RWPE2 (cell line): ENCODE results near the gene CMKLR1.

ENCODE experiments used
- ATAC-seq: fragments of 200-7000 bp; cut with Tn5 transposase; 3 replicates; pipeline ENCODE4 v1.9.1; 2021; ENCODE audit warnings: low read depth
- DNase-seq: peaks from one replicate; pipeline ENCODE4 v3.0.0-alpha.2; 2020; ENCODE audit warnings: low spot score
- H3K27ac ChIP-seq: fragments of 450-650 bp; 2 replicates; pipeline ENCODE4 v1.5.1; 2017; ENCODE audit warnings: mild to moderate bottlenecking; ENCODE audit not compliant: poor library complexity, severe bottlenecking
- H3K27me3 ChIP-seq: fragments of 250-450 bp; sonication (Bioruptor Pico); 2 replicates; pipeline ENCODE4 v1.5.1; 2021; ENCODE audit warnings: mild to moderate bottlenecking, moderate library complexity; ENCODE audit not compliant: insufficient read depth, poor library complexity, severe bottlenecking
- H3K36me3 ChIP-seq: fragments of 250-450 bp; sonication (Bioruptor Pico); 2 replicates; pipeline ENCODE4 v1.5.1; 2020; ENCODE audit warnings: low read depth, mild to moderate bottlenecking, moderate library complexity
- H3K4me1 ChIP-seq: fragments of 250-450 bp; sonication (Bioruptor Pico); 2 replicates; pipeline ENCODE4 v1.5.1; 2021; ENCODE audit warnings: mild to moderate bottlenecking, moderate library complexity; ENCODE audit not compliant: insufficient read depth, poor library complexity, severe bottlenecking
- H3K4me3 ChIP-seq: fragments of 250-450 bp; sonication (Bioruptor Pico); 2 replicates; pipeline ENCODE4 v1.5.1; 2021; ENCODE audit warnings: mild to moderate bottlenecking, moderate library complexity; ENCODE audit not compliant: severe bottlenecking
- H3K9me3 ChIP-seq: fragments of 250-450 bp; sonication (Bioruptor Pico); 2 replicates; pipeline ENCODE4 v1.5.1; 2021; ENCODE audit warnings: mild to moderate bottlenecking, moderate library complexity; ENCODE audit not compliant: severe bottlenecking
- TF ChIP-seq, protein P1 (sequence below): fragments of 450-650 bp; IDR thresholded peaks from one replicate; pipeline ENCODE4 v1.5.1; 2017; ENCODE audit warnings: mild to moderate bottlenecking, moderate library complexity; ENCODE audit not compliant: poor library complexity, severe bottlenecking

Gene CMKLR1

DNA sequence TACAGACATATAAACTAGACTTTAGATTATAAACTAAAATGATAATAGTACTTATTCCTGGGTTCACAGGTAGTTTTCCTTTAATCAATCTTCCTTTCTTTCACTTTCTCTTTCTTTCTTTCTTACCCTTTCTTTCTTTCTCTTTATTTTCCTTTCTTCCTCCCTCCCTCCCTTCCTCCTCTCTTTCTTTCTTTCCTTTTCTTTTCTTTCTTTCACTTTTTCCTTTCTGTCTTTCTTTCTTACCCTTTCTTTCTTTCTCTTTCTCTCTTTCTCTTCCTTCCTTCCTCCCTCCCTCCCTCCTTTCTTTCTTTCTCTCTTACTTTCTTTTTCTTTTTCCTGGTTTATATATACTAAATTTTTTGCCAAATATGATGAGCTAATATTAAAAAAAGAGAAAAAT lies 61.5 kb downstream of the CMKLR1 start:
- Histone ChIP-seq H3K27me3 (no peaks in the 10 kb centered on the region), H3K36me3 (no peaks in the 10 kb centered on the region), H3K27ac (no peak overlapping the region), H3K4me3 (no peak overlapping the region), H3K4me1 (no peaks in the 10 kb centered on the region), H3K9me3 (no peaks in the 10 kb centered on the region)
- DNase-seq (no peak), ATAC-seq (no peak)
- TF ChIP-seq, protein P1, sequence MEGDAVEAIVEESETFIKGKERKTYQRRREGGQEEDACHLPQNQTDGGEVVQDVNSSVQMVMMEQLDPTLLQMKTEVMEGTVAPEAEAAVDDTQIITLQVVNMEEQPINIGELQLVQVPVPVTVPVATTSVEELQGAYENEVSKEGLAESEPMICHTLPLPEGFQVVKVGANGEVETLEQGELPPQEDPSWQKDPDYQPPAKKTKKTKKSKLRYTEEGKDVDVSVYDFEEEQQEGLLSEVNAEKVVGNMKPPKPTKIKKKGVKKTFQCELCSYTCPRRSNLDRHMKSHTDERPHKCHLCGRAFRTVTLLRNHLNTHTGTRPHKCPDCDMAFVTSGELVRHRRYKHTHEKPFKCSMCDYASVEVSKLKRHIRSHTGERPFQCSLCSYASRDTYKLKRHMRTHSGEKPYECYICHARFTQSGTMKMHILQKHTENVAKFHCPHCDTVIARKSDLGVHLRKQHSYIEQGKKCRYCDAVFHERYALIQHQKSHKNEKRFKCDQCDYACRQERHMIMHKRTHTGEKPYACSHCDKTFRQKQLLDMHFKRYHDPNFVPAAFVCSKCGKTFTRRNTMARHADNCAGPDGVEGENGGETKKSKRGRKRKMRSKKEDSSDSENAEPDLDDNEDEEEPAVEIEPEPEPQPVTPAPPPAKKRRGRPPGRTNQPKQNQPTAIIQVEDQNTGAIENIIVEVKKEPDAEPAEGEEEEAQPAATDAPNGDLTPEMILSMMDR = no peak

DNA sequence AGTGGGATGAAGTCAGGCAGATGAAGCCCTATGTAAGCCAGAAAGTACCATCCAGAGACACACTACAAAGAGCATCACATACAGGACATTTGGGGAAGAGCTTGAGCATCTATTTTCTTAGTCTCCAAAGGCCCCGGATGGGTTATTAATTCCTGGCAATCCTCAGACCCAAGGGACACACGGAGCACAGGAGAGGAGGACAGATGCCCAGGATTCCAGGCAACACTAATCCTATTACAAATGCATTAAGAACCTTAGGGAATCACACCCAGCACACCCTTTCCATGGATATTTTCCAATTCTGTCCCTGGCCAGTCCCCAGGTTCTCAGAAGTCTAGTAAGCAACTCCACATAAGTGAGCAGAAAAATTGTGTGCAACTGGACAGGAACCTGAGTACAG lies 65.9 kb downstream of the CMKLR1 start:
- no peak for ATAC-seq
- Histone ChIP-seq H3K36me3 (no peaks in the 10 kb centered on the region), H3K27me3 (no peaks in the 10 kb centered on the region), H3K4me3 (no peak overlapping the region), H3K27ac (no peak overlapping the region), H3K4me1 (no peaks in the 10 kb centered on the region), H3K9me3 (no peaks in the 10 kb centered on the region)
- TF ChIP-seq, protein P1 = no peak
- DNase-seq = no peak

DNA sequence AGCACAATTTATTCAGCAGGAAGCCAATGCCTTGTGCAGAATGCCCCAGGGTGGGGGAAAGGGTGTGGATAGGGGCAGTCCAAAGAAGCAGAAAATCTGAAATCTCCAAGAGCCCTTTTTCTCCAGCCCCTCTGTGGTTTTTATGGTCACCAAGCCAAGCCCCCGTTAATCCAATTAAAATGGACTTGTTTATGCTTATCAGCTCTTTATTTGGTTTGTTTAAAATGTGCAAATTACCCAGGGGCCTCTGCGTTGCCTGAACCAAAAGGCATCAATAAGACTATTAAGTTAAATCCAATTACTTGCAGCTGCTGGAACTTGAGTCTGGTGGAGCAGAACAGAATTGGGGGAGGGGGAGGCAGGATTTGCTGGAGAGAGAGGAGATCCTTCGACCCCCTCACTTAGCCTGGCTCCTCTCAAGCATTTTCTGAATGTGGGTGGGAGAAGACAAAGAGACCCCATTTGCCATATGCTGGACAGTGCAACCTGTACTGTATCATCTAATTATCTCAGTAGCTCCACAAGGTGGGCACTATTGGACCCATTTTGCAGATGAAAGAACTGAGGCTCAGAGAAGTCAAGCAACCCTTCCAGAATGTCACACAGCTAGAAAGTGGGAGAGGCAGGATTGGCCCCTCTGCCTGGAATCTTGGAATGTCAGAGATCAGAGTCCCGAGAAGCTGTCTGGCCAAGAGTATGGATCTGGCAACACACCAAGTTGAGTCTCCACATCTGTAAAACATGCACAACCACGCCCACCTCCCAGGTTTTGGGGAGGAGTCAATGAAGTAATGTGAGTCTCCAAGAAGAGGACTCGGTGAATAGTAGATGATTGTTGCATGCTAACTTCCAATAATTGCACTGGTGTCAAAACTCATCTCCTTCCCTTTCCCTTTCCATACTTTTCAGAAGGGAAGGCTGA lies 66.9 kb downstream of the CMKLR1 start:
- TF ChIP-seq, protein P1 = no peak
- no peak overlapping the region for H3K4me3 ChIP-seq
- no peaks in the 10 kb centered on the region for H3K27me3 ChIP-seq
- no peaks in the 10 kb centered on the region for H3K4me1 ChIP-seq
- DNase-seq (no peak), ATAC-seq (no peak)
- no peaks in the 10 kb centered on the region for H3K36me3 ChIP-seq
- no peak overlapping the region for H3K27ac ChIP-seq
- H3K9me3 ChIP-seq = no peaks in the 10 kb centered on the region

DNA sequence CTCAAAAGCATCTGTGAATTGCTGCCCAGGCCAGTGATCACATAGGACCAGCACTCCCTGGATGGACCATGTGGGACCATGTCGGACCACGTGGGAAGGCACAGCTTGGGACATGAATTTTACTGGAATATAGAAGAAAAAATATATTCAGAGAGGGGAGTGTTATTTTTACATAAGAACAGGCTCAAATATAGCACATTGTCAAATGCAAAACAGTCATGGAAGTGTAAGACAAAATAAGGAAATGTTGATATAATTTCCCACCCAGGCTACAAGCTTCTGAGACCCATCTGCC lies 68.3 kb downstream of the CMKLR1 start:
- H3K4me3 ChIP-seq = no peak overlapping the region
- no peaks in the 10 kb centered on the region for H3K9me3 ChIP-seq
- no peaks in the 10 kb centered on the region for H3K4me1 ChIP-seq
- DNase-seq = no peak
- H3K27ac ChIP-seq = no peak overlapping the region
- TF ChIP-seq, protein P1 = no peak
- H3K36me3 ChIP-seq = no peaks in the 10 kb centered on the region
- H3K27me3 ChIP-seq = no peaks in the 10 kb centered on the region
- no peak for ATAC-seq
